Ovary (tissue), 3 donors: Measurements from ENCODE around the gene SEC22C.

Experiments
- POLR2A ChIP-seq: fragments of 450-650 bp; IDR thresholded peaks from one replicate; pipeline ENCODE4 v1.6.1; 2017; ENCODE audit warnings: antibody characterized with exemption, mild to moderate bottlenecking, moderate library complexity
- TF ChIP-seq, protein P1 (sequence below), 3 donors: fragments of 450-650 bp in 2 of 3; fragments of 200-600 bp in 1 of 3; IDR thresholded peaks; one replicate each; pipeline versions ENCODE4 v1.5.1 to v1.8.0; 2016 to 2022; ENCODE audit warnings: antibody characterized with exemption in 3 of 3, mild to moderate bottlenecking in 1 of 3
- donor health status: DM: no; HTN: no; CAD: no.

DNA sequence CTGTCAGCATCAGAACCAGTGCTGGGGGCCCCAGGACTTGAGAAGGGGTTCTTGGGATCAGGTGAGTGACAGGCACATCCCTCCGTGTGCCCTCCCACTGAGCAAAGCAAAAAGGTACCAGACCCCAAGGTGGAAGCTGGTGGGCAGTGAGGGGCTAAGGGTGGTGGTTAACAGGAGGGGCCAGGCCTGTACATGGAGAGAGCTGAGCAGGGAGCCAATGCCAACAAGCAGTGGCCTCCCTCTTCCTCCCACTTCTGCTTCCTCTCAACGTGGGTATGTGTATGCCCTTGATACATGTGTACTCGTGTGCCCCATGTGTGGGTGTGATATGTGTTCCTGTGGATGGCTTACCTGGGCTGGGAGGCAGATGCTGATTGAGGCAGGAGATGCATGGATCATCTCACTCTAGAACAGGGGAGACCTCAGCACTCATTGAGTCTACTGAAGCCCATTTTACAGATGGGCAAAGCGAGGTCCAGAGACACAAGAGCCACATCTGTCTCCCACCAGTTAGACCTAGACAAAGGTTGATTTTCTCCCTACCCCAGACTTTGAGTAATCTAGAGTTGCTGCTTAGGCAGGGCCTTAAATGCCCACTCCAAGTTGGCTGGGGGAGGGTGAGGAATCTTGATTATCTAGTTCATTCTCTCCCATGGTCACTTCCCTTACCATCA lies 78.4 kb downstream of the SEC22C start:
- no peak for TF ChIP-seq POLR2A
- TF ChIP-seq, protein P1, sequence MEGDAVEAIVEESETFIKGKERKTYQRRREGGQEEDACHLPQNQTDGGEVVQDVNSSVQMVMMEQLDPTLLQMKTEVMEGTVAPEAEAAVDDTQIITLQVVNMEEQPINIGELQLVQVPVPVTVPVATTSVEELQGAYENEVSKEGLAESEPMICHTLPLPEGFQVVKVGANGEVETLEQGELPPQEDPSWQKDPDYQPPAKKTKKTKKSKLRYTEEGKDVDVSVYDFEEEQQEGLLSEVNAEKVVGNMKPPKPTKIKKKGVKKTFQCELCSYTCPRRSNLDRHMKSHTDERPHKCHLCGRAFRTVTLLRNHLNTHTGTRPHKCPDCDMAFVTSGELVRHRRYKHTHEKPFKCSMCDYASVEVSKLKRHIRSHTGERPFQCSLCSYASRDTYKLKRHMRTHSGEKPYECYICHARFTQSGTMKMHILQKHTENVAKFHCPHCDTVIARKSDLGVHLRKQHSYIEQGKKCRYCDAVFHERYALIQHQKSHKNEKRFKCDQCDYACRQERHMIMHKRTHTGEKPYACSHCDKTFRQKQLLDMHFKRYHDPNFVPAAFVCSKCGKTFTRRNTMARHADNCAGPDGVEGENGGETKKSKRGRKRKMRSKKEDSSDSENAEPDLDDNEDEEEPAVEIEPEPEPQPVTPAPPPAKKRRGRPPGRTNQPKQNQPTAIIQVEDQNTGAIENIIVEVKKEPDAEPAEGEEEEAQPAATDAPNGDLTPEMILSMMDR (IDR thresholded peaks at IDR 0.05): no peak
